Measurements from ENCODE around the gene FXN. TPM values are rescaled to one million over a fixed set of nuclear protein-coding genes. Genes with fewer than 3 reads are reported as not detected.
A peak's percentile ranks its signal among the peaks of the same experiment; 100 is the strongest.

Gene FXN
- total and polyA plus RNA-seq, 5 donors from 2014 or later = 15.4 to 58.7 (median 44.0) TPM

- Histone ChIP-seq H3K9me3 (ENCODE audit: control insufficient read depth in 2 of 2, low read length in 2 of 2) (no peaks in the 10 kb centered on the region), H3K4me3 (ENCODE audit: low read depth, low read length) (no peak overlapping the region), H3K27me3 (ENCODE audit: control insufficient read depth, insufficient read depth, low read length) (no peaks in the 10 kb centered on the region), H3K36me3 (ENCODE audit: control insufficient read depth, insufficient read depth, low read length) (peaks cover 20% of the 10 kb centered on the region), H3K4me1 (ENCODE audit: control insufficient read depth, insufficient read depth, low read length, poor library complexity, severe bottlenecking) (no peaks in the 10 kb centered on the region), H3K27ac (ENCODE audit: insufficient read depth, low read length, poor library complexity, severe bottlenecking) (no peak overlapping the region)
- no peak overlapping the region for H3K4me3 Mint-ChIP-seq
- no peaks in the 10 kb centered on the region for H3K27me3 Mint-ChIP-seq
- H3K36me3 Mint-ChIP-seq = peaks cover 40% of the 10 kb centered on the region
- peak overlapping the region in 1 of 3 donors; percentile 56 for H3K27ac Mint-ChIP-seq
- DNase-seq (no peak), ATAC-seq (ENCODE audit: low read depth in 2 of 2) (no peak)
- no peaks in the 10 kb centered on the region for H3K9me3 Mint-ChIP-seq
- peaks cover 0 to 6% (median 3%) of the 10 kb centered on the region in 4 donors for H3K4me1 Mint-ChIP-seq
Observed at GRCh38 chr9:69054989-69055388, 19.4 kb downstream of the FXN start.

- Histone ChIP-seq H3K4me3 (ENCODE audit: low read depth, low read length) (no peak overlapping the region), H3K9me3 (ENCODE audit: control insufficient read depth in 2 of 2, low read length in 2 of 2) (no peaks in the 10 kb centered on the region), H3K27me3 (ENCODE audit: control insufficient read depth, insufficient read depth, low read length) (no peaks in the 10 kb centered on the region), H3K4me1 (ENCODE audit: control insufficient read depth, insufficient read depth, low read length, poor library complexity, severe bottlenecking) (no peaks in the 10 kb centered on the region), H3K27ac (ENCODE audit: insufficient read depth, low read length, poor library complexity, severe bottlenecking) (no peak overlapping the region), H3K36me3 (ENCODE audit: control insufficient read depth, insufficient read depth, low read length) (peaks cover 20% of the 10 kb centered on the region)
- peaks cover 0 to 10% (median 5%) of the 10 kb centered on the region in 4 donors for H3K4me1 Mint-ChIP-seq
- H3K27me3 Mint-ChIP-seq = no peaks in the 10 kb centered on the region
- DNase-seq (no peak), ATAC-seq (ENCODE audit: low read depth in 2 of 2) (no peak)
- no peaks in the 10 kb centered on the region for H3K9me3 Mint-ChIP-seq
- H3K4me3 Mint-ChIP-seq = no peak overlapping the region
- H3K27ac Mint-ChIP-seq = no peak overlapping the region
- peaks cover 45% of the 10 kb centered on the region for H3K36me3 Mint-ChIP-seq
Observed at GRCh38 chr9:69056191-69056815, 20.8 kb downstream of the FXN start.

GRCh38 chr9:69058101-69058500 is 22.5 kb downstream of the FXN start:
- peaks cover 0 to 10% (median 5%) of the 10 kb centered on the region in 4 donors for H3K4me1 Mint-ChIP-seq
- H3K4me3 Mint-ChIP-seq = no peak overlapping the region
- no peaks in the 10 kb centered on the region for H3K27me3 ChIP-seq (ENCODE audit: control insufficient read depth, insufficient read depth, low read length)
- peaks cover 20% of the 10 kb centered on the region for H3K36me3 ChIP-seq (ENCODE audit: control insufficient read depth, insufficient read depth, low read length)
- H3K9me3 ChIP-seq (ENCODE audit: control insufficient read depth in 2 of 2, low read length in 2 of 2) = no peaks in the 10 kb centered on the region
- H3K36me3 Mint-ChIP-seq = peaks cover 44% of the 10 kb centered on the region
- H3K27ac Mint-ChIP-seq = peak overlapping the region in 2 of 3 donors; percentile 26 to 44
- H3K27me3 Mint-ChIP-seq = no peaks in the 10 kb centered on the region
- no peak overlapping the region for H3K4me3 ChIP-seq (ENCODE audit: low read depth, low read length)
- H3K9me3 Mint-ChIP-seq = no peaks in the 10 kb centered on the region
- no peak overlapping the region for H3K27ac ChIP-seq (ENCODE audit: insufficient read depth, low read length, poor library complexity, severe bottlenecking)
- ATAC-seq (ENCODE audit: low read depth in 2 of 2) = no peak
- H3K4me1 ChIP-seq (ENCODE audit: control insufficient read depth, insufficient read depth, low read length, poor library complexity, severe bottlenecking) = no peaks in the 10 kb centered on the region
- DNase-seq = no peak

- Mint-ChIP-seq H3K4me3 (no peak overlapping the region), H3K27ac (peak overlapping the region in 1 of 3 donors; percentile 57), H3K9me3 (no peaks in the 10 kb centered on the region), H3K4me1 (peaks cover 0 to 10% (median 2%) of the 10 kb centered on the region in 4 donors), H3K36me3 (peaks cover 41% of the 10 kb centered on the region), H3K27me3 (no peaks in the 10 kb centered on the region)
- Histone ChIP-seq H3K9me3 (ENCODE audit: control insufficient read depth in 2 of 2, low read length in 2 of 2) (no peaks in the 10 kb centered on the region), H3K36me3 (ENCODE audit: control insufficient read depth, insufficient read depth, low read length) (peaks cover 19% of the 10 kb centered on the region), H3K4me3 (ENCODE audit: low read depth, low read length) (no peak overlapping the region), H3K27me3 (ENCODE audit: control insufficient read depth, insufficient read depth, low read length) (no peaks in the 10 kb centered on the region), H3K4me1 (ENCODE audit: control insufficient read depth, insufficient read depth, low read length, poor library complexity, severe bottlenecking) (no peaks in the 10 kb centered on the region), H3K27ac (ENCODE audit: insufficient read depth, low read length, poor library complexity, severe bottlenecking) (no peak overlapping the region)
- DNase-seq = peak in 1 of 3 donors; percentile 14
- no peak for ATAC-seq (ENCODE audit: low read depth in 2 of 2)
Observed at GRCh38 chr9:69060766-69061165, 25.2 kb downstream of the FXN start.

- no peak for ATAC-seq (ENCODE audit: low read depth in 2 of 2)
- Mint-ChIP-seq H3K36me3 (peaks cover 43% of the 10 kb centered on the region), H3K4me1 (peaks cover 0 to 7% (median 2%) of the 10 kb centered on the region in 4 donors)
Observed at GRCh38 chr9:69062195-69062594, 26.6 kb downstream of the FXN start.

GRCh38 chr9:69063839-69064238 is 28.3 kb downstream of the FXN start:
- peaks cover 37% of the 10 kb centered on the region for H3K36me3 Mint-ChIP-seq
- H3K4me3 Mint-ChIP-seq = no peak overlapping the region
- no peaks in the 10 kb centered on the region for H3K27me3 Mint-ChIP-seq
- Histone ChIP-seq H3K27ac (ENCODE audit: insufficient read depth, low read length, poor library complexity, severe bottlenecking) (no peak overlapping the region), H3K4me3 (ENCODE audit: low read depth, low read length) (no peak overlapping the region), H3K36me3 (ENCODE audit: control insufficient read depth, insufficient read depth, low read length) (peaks cover 30% of the 10 kb centered on the region), H3K27me3 (ENCODE audit: control insufficient read depth, insufficient read depth, low read length) (no peaks in the 10 kb centered on the region), H3K4me1 (ENCODE audit: control insufficient read depth, insufficient read depth, low read length, poor library complexity, severe bottlenecking) (no peaks in the 10 kb centered on the region), H3K9me3 (ENCODE audit: control insufficient read depth in 2 of 2, low read length in 2 of 2) (no peaks in the 10 kb centered on the region)
- H3K4me1 Mint-ChIP-seq = peaks cover 0 to 3% (median 2%) of the 10 kb centered on the region in 4 donors
- no peak overlapping the region for H3K27ac Mint-ChIP-seq
- no peak for DNase-seq
- no peaks in the 10 kb centered on the region for H3K9me3 Mint-ChIP-seq
- ATAC-seq (ENCODE audit: low read depth in 2 of 2) = no peak

More at GRCh38 chr9:69062195-69062594, 26.6 kb downstream of the FXN start:
- no peak overlapping the region for H3K4me3 ChIP-seq (ENCODE audit: low read depth, low read length)
- no peaks in the 10 kb centered on the region for H3K9me3 ChIP-seq (ENCODE audit: control insufficient read depth in 2 of 2, low read length in 2 of 2)
- Mint-ChIP-seq H3K27ac (no peak overlapping the region), H3K9me3 (no peaks in the 10 kb centered on the region), H3K27me3 (no peaks in the 10 kb centered on the region), H3K4me3 (no peak overlapping the region)
- peaks cover 24% of the 10 kb centered on the region for H3K36me3 ChIP-seq (ENCODE audit: control insufficient read depth, insufficient read depth, low read length)
- DNase-seq = no peak
- no peaks in the 10 kb centered on the region for H3K27me3 ChIP-seq (ENCODE audit: control insufficient read depth, insufficient read depth, low read length)
- H3K27ac ChIP-seq (ENCODE audit: insufficient read depth, low read length, poor library complexity, severe bottlenecking) = no peak overlapping the region
- no peaks in the 10 kb centered on the region for H3K4me1 ChIP-seq (ENCODE audit: control insufficient read depth, insufficient read depth, low read length, poor library complexity, severe bottlenecking)

- Histone ChIP-seq H3K27ac (ENCODE audit: insufficient read depth, low read length, poor library complexity, severe bottlenecking) (no peak overlapping the region), H3K9me3 (ENCODE audit: control insufficient read depth in 2 of 2, low read length in 2 of 2) (no peaks in the 10 kb centered on the region), H3K4me1 (ENCODE audit: control insufficient read depth, insufficient read depth, low read length, poor library complexity, severe bottlenecking) (no peaks in the 10 kb centered on the region), H3K4me3 (ENCODE audit: low read depth, low read length) (no peak overlapping the region), H3K36me3 (ENCODE audit: control insufficient read depth, insufficient read depth, low read length) (peaks cover 37% of the 10 kb centered on the region), H3K27me3 (ENCODE audit: control insufficient read depth, insufficient read depth, low read length) (no peaks in the 10 kb centered on the region)
- peak overlapping the region in 1 of 3 donors; percentile 66 for H3K27ac Mint-ChIP-seq
- H3K27me3 Mint-ChIP-seq = no peaks in the 10 kb centered on the region
- H3K4me3 Mint-ChIP-seq = no peak overlapping the region
- ATAC-seq (ENCODE audit: low read depth in 2 of 2) (no peak), DNase-seq (no peak)
- no peaks in the 10 kb centered on the region for H3K9me3 Mint-ChIP-seq
- H3K4me1 Mint-ChIP-seq = peaks cover 0 to 2% (median under 1%) of the 10 kb centered on the region in 4 donors
- H3K36me3 Mint-ChIP-seq = peaks cover 27% of the 10 kb centered on the region
Observed at GRCh38 chr9:69065660-69066059, 30.1 kb downstream of the FXN start.

GRCh38 chr9:69066955-69067354 is 31.4 kb downstream of the FXN start:
- Mint-ChIP-seq H3K36me3 (peaks cover 31% of the 10 kb centered on the region), H3K4me3 (no peak overlapping the region), H3K27ac (no peak overlapping the region), H3K27me3 (no peaks in the 10 kb centered on the region), H3K9me3 (no peaks in the 10 kb centered on the region), H3K4me1 (no peaks in the 10 kb centered on the region)
- Histone ChIP-seq H3K4me1 (ENCODE audit: control insufficient read depth, insufficient read depth, low read length, poor library complexity, severe bottlenecking) (no peaks in the 10 kb centered on the region), H3K36me3 (ENCODE audit: control insufficient read depth, insufficient read depth, low read length) (peaks cover 44% of the 10 kb centered on the region), H3K4me3 (ENCODE audit: low read depth, low read length) (no peak overlapping the region), H3K9me3 (ENCODE audit: control insufficient read depth in 2 of 2, low read length in 2 of 2) (no peaks in the 10 kb centered on the region), H3K27me3 (ENCODE audit: control insufficient read depth, insufficient read depth, low read length) (no peaks in the 10 kb centered on the region), H3K27ac (ENCODE audit: insufficient read depth, low read length, poor library complexity, severe bottlenecking) (no peak overlapping the region)
- DNase-seq = no peak
- no peak for ATAC-seq (ENCODE audit: low read depth in 2 of 2)
